Effector memory CD4-positive, alpha-beta T cell (primary cell): Measurements from ENCODE around the gene NR1H3.

Source experiments
- DNase-seq, 3 donors: peaks; one replicate each; pipeline ENCODE4 v3.0.0-alpha.2; 2020
- H3K27ac ChIP-seq: 2 replicates; pipeline ENCODE4 v1.7.0; 2013; ENCODE audit warnings: mild to moderate bottlenecking, low read length, moderate library complexity; ENCODE audit not compliant: insufficient read depth, poor library complexity, severe bottlenecking
- H3K27me3 ChIP-seq: replicated peaks from 2 replicates; pipeline ENCODE4 v1.7.0; 2013; ENCODE audit warnings: mild to moderate bottlenecking, low read length; ENCODE audit not compliant: insufficient read depth, control insufficient read depth, poor library complexity, severe bottlenecking
- H3K36me3 ChIP-seq: 2 replicates; pipeline ENCODE4 v1.7.0; 2013; ENCODE audit warnings: mild to moderate bottlenecking, low read length, moderate library complexity; ENCODE audit not compliant: control insufficient read depth, insufficient read depth
- H3K4me1 ChIP-seq: 2 replicates; pipeline ENCODE4 v1.7.0; 2013; ENCODE audit warnings: low read length, mild to moderate bottlenecking; ENCODE audit not compliant: control insufficient read depth, insufficient read depth, poor library complexity, severe bottlenecking
- H3K4me3 ChIP-seq: 2 replicates; pipeline ENCODE4 v1.7.0; 2013; ENCODE audit warnings: low read length, low read depth, mild to moderate bottlenecking; ENCODE audit not compliant: insufficient read depth, poor library complexity, severe bottlenecking
- H3K9me3 ChIP-seq: 2 replicates; pipeline ENCODE4 v1.7.0; 2013; ENCODE audit warnings: mild to moderate bottlenecking, low read length, moderate library complexity; ENCODE audit not compliant: control insufficient read depth

NR1H3 gene

DNA sequence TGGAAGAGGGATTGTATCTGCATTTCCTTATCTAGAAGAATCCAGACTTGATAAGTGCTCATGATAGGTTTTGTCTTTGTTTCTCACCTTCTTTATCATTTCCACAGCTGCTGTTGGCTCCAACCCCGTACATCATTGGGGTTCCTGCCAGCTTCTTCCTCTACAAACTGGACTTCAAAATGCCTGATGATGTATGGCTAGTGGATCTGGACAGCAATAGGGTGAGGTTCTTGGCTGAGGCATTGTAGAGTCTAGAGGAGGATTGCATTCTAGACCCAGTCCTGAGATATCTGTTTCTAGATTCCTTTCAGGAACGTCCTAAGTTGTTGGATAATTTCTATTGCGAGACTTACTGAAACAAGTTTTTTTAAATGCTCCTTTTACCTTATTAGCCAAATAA lies 20.3 kb downstream of the NR1H3 start:
- DNase-seq = no peak
- H3K36me3 ChIP-seq = peaks cover 89% of the 10 kb centered on the region
- H3K9me3 ChIP-seq = no peaks in the 10 kb centered on the region
- H3K4me3 ChIP-seq = no peak overlapping the region
- no peak overlapping the region for H3K27ac ChIP-seq
- H3K27me3 ChIP-seq = no peaks in the 10 kb centered on the region
- no peaks in the 10 kb centered on the region for H3K4me1 ChIP-seq

- Histone ChIP-seq H3K4me1 (no peaks in the 10 kb centered on the region), H3K27ac (no peak overlapping the region), H3K36me3 (peaks cover 89% of the 10 kb centered on the region), H3K9me3 (no peaks in the 10 kb centered on the region), H3K27me3 (no peaks in the 10 kb centered on the region), H3K4me3 (no peak overlapping the region)
- DNase-seq = no peak
Observed at GRCh38 chr11:47278769-47279168, 21.0 kb downstream of the NR1H3 start.

DNA sequence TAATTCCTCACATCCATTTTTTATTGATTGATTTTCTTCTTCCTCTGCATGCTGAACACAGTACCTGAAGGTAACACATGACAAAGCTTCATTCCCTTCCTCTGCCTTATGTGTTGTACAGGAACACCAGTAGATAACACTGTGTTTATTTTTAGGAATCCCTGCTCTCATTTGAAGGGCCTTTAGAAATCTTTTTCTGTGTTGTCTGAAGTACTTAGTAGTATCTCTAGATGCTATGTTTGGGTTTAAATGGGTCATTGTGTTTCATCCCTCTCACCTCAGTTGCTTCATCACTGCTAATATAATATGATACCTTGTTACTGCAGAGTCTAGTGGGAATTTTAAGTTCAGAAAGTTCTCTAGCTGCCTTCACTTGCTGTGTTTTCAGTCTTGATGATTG lies 22.3 kb downstream of the NR1H3 start:
- no peaks in the 10 kb centered on the region for H3K4me1 ChIP-seq
- H3K27ac ChIP-seq = no peak overlapping the region
- no peak overlapping the region for H3K4me3 ChIP-seq
- peaks cover 89% of the 10 kb centered on the region for H3K36me3 ChIP-seq
- DNase-seq = no peak
- no peaks in the 10 kb centered on the region for H3K27me3 ChIP-seq
- no peaks in the 10 kb centered on the region for H3K9me3 ChIP-seq

DNA sequence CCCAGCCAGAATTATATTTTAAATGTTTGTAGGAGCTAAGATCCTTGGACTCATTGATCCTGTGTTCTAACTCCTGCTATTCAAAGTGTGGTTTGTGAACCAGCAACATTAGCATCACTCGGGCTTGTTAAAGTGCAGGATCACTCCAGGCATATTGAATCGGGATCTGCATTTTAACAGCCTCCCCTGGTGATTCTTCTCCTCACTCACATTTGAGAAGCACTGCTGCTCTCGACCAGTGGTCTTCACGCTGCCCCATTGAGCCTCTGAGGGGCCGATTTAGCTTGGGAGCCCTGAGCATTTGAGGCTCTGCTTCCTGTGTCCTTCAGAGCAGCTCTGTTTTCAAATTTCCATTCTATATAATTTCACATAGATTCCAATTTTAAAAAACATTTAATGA lies 23.1 kb downstream of the NR1H3 start:
- no peaks in the 10 kb centered on the region for H3K4me1 ChIP-seq
- peaks cover 89% of the 10 kb centered on the region for H3K36me3 ChIP-seq
- no peak overlapping the region for H3K27ac ChIP-seq
- no peaks in the 10 kb centered on the region for H3K9me3 ChIP-seq
- H3K27me3 ChIP-seq = no peaks in the 10 kb centered on the region
- no peak overlapping the region for H3K4me3 ChIP-seq
- DNase-seq = no peak

DNA sequence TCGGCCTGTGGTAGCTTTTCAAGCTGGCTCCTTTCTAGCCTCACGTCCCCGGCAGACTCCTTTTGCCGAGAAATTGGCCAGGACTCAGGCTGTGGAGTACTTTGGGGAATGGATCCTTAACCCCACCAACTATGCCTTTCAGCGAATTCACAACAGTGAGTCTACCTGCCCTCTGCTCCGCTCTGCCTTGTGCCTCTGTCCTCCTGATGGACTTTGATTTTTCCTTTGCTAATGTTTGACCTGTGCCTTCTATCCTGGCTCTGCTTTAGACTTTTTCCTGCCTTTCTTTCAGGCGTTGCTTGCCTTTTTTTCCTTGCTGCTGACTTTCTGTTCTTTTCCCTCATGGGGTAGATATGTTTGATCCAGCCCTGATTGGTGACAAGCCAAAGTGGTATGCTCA lies 24.7 kb downstream of the NR1H3 start:
- Histone ChIP-seq H3K9me3 (no peaks in the 10 kb centered on the region), H3K27me3 (no peaks in the 10 kb centered on the region), H3K4me3 (no peak overlapping the region), H3K4me1 (no peaks in the 10 kb centered on the region), H3K36me3 (peaks cover 84% of the 10 kb centered on the region), H3K27ac (no peak overlapping the region)
- no peak for DNase-seq

DNA sequence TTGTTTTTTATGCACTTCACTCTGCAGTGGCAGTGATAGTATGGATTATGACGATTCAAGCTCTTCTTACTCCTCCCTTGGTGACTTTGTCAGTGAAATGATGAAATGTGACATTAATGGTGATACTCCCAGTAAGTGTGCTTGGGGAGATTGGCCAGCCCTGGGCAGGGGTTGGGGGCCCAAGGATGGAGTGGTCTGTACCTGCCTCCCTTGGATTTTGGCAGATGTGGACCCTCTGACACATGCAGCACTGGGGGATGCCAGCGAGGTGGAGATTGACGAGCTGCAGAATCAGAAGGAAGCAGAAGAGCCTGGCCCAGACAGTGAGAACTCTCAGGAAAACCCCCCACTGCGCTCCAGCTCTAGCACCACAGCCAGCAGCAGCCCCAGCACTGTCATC lies 26.4 kb downstream of the NR1H3 start:
- Histone ChIP-seq H3K27ac (no peak overlapping the region), H3K4me3 (no peak overlapping the region), H3K36me3 (peaks cover 81% of the 10 kb centered on the region), H3K9me3 (no peaks in the 10 kb centered on the region), H3K27me3 (no peaks in the 10 kb centered on the region), H3K4me1 (no peaks in the 10 kb centered on the region)
- DNase-seq = no peak

DNA sequence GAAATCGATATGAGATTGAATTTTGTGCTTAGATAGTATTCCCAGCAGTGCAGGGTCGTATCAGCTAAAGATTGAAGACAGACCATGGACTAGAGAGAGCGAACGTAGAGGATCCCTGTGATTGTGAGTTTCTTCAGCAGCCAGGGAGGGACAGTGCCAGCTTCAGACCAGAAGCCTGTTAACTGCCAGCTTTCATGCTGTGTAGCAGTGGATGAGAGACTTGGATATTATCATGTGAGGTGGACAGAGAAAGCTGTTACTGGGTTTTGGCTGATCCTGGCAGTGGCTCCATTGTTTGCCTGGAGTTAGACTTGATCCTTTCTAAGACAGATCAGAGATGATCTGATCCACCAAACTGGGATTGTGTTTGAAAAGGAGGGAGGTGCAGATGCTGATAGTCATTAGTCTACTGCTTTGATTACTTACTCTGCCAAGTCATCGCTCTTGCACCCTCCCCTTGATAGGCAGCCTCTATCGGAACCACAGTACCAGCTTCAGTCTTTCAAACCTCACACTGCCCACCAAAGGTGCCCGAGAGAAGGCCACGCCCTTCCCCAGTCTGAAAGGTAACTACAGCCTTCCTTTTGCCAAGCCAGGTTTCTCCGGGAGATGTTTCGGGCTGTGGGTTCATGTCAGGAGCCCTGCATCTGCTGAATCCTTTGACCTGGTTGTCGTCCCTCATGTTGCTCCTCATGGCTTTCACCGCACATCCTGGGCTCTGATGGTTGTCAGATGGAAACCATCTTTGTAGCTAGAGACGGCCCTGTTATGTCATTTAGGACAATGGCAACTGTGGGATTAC lies 28.4 kb downstream of the NR1H3 start:
- Histone ChIP-seq H3K36me3 (peaks cover 84% of the 10 kb centered on the region), H3K27ac (no peak overlapping the region), H3K9me3 (no peaks in the 10 kb centered on the region), H3K4me1 (no peaks in the 10 kb centered on the region), H3K4me3 (no peak overlapping the region), H3K27me3 (no peaks in the 10 kb centered on the region)
- DNase-seq = no peak

DNA sequence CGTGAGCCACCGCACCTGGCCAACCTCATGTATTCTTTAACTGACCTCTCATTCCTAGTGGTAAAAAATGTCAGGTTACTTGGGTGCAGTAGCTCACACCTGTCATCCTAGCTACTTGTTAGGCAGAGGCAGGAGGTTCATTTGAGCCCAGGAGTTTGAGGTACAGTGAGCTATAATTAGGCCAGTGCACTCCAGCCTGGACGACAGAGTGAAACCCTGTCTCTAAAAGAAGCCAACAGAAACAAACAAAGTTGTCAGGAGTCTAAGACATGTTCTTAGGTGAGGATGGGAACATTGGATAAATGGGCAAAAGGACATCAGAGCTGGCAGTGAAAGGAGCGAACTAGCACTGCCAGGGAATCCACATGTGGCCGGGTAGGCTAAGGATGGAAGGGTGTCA lies 30.3 kb downstream of the NR1H3 start:
- Histone ChIP-seq H3K27me3 (no peaks in the 10 kb centered on the region), H3K27ac (no peak overlapping the region), H3K9me3 (no peaks in the 10 kb centered on the region), H3K4me3 (no peak overlapping the region), H3K36me3 (peaks cover 83% of the 10 kb centered on the region), H3K4me1 (no peaks in the 10 kb centered on the region)
- no peak for DNase-seq

DNA sequence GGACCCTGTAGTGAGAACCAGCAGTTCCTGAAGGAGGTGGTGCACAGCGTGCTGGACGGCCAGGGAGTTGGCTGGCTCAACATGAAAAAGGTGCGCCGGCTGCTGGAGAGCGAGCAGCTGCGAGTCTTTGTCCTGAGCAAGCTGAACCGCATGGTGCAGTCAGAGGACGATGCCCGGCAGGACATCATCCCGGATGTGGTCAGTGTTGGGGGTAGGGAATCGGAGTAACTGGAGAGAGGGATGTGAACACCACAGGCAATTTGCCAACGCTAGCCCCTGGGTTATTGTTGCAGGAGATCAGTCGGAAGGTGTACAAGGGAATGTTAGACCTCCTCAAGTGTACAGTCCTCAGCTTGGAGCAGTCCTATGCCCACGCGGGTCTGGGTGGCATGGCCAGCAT lies 32.1 kb downstream of the NR1H3 start:
- peaks cover 83% of the 10 kb centered on the region for H3K36me3 ChIP-seq
- no peak overlapping the region for H3K27ac ChIP-seq
- no peaks in the 10 kb centered on the region for H3K27me3 ChIP-seq
- H3K4me1 ChIP-seq = no peaks in the 10 kb centered on the region
- H3K4me3 ChIP-seq = no peak overlapping the region
- DNase-seq = no peak
- H3K9me3 ChIP-seq = no peaks in the 10 kb centered on the region

GRCh38 chr11:47295385-47295784 lies 37.6 kb downstream of the NR1H3 start:
- H3K4me3 ChIP-seq = no peak overlapping the region
- H3K27ac ChIP-seq = no peak overlapping the region
- peaks cover 74% of the 10 kb centered on the region for H3K36me3 ChIP-seq
- H3K4me1 ChIP-seq = no peaks in the 10 kb centered on the region
- H3K27me3 ChIP-seq = no peaks in the 10 kb centered on the region
- DNase-seq = no peak
- H3K9me3 ChIP-seq = no peaks in the 10 kb centered on the region
